COLO668 (cell line): ENCODE results near the gene PABPC1L2B.
"Not testable (repeated sequence)": the region's sequence is repeated elsewhere in the genome, so short reads cannot be mapped to it uniquely, and the experiment has no call there.

Experiments used
- DNase-seq: peaks from one replicate; lab custom pipeline; 2025; ENCODE audit not compliant: unreplicated experiment; lab: John Stamatoyannopoulos, UW

Gene PABPC1L2B

GRCh38 chrX:73002733-73003132 lies at the start of gene PABPC1L2B:
TSS of gene PABPC1L2B (plus strand) at chrX:73002939. CDS start at chrX:73003643, 704 bp downstream.
- DNase-seq: not testable (repeated sequence)

DNA sequence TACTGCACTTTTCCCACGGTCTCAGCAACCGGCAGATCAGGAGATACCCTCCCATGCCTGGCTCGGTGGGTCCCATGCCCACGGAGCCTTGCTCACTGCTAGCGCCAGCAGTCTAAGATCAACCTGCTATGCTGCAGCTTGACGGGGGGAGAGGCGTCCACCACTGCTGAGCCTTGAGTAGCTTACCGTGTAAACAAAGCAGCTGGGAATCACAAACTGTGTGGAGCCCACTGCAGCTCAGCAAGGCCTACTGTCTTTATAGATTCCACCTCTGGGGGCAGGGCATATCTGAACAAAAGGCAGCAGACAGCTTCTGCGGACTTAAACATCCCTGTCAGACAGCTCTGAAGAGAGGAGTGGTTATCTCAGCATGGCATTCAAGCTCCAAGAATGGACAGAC lies 42.8 kb upstream of the PABPC1L2B start:
- not testable (repeated sequence) for DNase-seq

GRCh38 chrX:72971859-72972258 lies 30.9 kb upstream of the PABPC1L2B start:
- not testable (repeated sequence) for DNase-seq

DNA sequence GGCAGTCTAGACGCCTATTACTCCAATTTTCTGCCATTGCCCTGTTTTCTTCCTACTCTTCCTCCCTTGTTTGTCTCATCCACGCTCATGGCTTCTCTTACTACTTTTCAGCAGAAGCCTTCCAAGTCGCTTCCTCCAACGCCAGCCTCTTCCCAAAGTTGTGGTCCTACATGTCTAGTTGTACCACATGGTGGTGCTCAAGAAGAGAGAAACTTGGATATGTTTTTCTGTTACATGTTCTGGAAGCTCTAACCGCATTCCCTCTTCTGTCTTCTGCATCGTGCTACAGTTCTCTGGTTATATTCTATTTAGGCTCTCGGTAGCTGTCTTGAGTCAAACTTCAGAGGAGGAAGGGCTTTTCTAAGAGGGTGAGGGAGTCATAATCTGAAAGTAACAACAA lies 27.9 kb upstream of the PABPC1L2B start:
- not testable (repeated sequence) for DNase-seq

GRCh38 chrX:72980894-72981469 lies 21.8 kb upstream of the PABPC1L2B start:
- not testable (repeated sequence) for DNase-seq

- DNase-seq: not testable (repeated sequence)
Measured at GRCh38 chrX:73004032-73004431, 1.3 kb downstream of the PABPC1L2B start.

- no peak for DNase-seq
Measured at GRCh38 chrX:73021361-73022092, 18.8 kb downstream of the PABPC1L2B start.

GRCh38 chrX:73022093-73022445 lies 19.3 kb downstream of the PABPC1L2B start:
- not testable (repeated sequence) for DNase-seq

- no peak for DNase-seq
Measured at GRCh38 chrX:73028876-73029275, 26.1 kb downstream of the PABPC1L2B start.
